ENCODE results near the gene SF3B4.

SF3B4 gene

GRCh38 chr1:149928401-149928724, 760 bp upstream of the SF3B4 start:
- no peak for TF ChIP-seq CTCF (IDR thresholded peaks at IDR 0.05; ENCODE audit: borderline replicate concordance, control extremely low read depth, extremely low read depth, insufficient read depth, missing control alignments)
- in situ Hi-C loops (cut with MboI; ENCODE audit: low sequenced_read_pairs, unreplicated experiment): no loop called here
- no peak for DNase-seq (ENCODE audit: low spot score)

- DNase-seq (ENCODE audit: low spot score): no peak
- in situ Hi-C loops (cut with MboI; ENCODE audit: low sequenced_read_pairs, unreplicated experiment): no loop called here
- TF ChIP-seq CTCF (IDR thresholded peaks at IDR 0.05; ENCODE audit: borderline replicate concordance, control extremely low read depth, extremely low read depth, insufficient read depth, missing control alignments): no peak
These were observed 494 bp downstream of the SF3B4 start for GRCh38 chr1:149927056-149927562.

GRCh38 chr1:149926296-149926695, 1.3 kb downstream of the SF3B4 start:
- no peak for TF ChIP-seq CTCF (IDR thresholded peaks at IDR 0.05; ENCODE audit: borderline replicate concordance, control extremely low read depth, extremely low read depth, insufficient read depth, missing control alignments)
- no peak for DNase-seq (ENCODE audit: low spot score)
- in situ Hi-C loops (cut with MboI; ENCODE audit: low sequenced_read_pairs, unreplicated experiment): no loop called here

GRCh38 chr1:149925751-149926150, 1.9 kb downstream of the SF3B4 start:
- no peak for TF ChIP-seq CTCF (IDR thresholded peaks at IDR 0.05; ENCODE audit: borderline replicate concordance, control extremely low read depth, extremely low read depth, insufficient read depth, missing control alignments)
- DNase-seq (ENCODE audit: low spot score): no peak
- in situ Hi-C loops (cut with MboI; ENCODE audit: low sequenced_read_pairs, unreplicated experiment): no loop called here

GRCh38 chr1:149925345-149925744, 2.3 kb downstream of the SF3B4 start:
- DNase-seq (ENCODE audit: low spot score): no peak
- in situ Hi-C loops (cut with MboI; ENCODE audit: low sequenced_read_pairs, unreplicated experiment): no loop called here
- no peak for TF ChIP-seq CTCF (IDR thresholded peaks at IDR 0.05; ENCODE audit: borderline replicate concordance, control extremely low read depth, extremely low read depth, insufficient read depth, missing control alignments)

GRCh38 chr1:149923626-149924025, 4.0 kb downstream of the SF3B4 start:
- no peak for TF ChIP-seq CTCF (IDR thresholded peaks at IDR 0.05; ENCODE audit: borderline replicate concordance, control extremely low read depth, extremely low read depth, insufficient read depth, missing control alignments)
- DNase-seq (ENCODE audit: low spot score): no peak
- in situ Hi-C loops (cut with MboI; ENCODE audit: low sequenced_read_pairs, unreplicated experiment): no loop called here
